Umbilical cord (tissue), 2 donors: ENCODE data around the gene OR9Q1. TPM values are rescaled to one million over a fixed set of nuclear protein-coding genes. Genes with fewer than 3 reads are reported as not detected.
"Not testable (repeated sequence)": the region's sequence is repeated elsewhere in the genome, so short reads cannot be mapped to it uniquely, and the experiment has no call there.

ENCODE experiments used
- DNase-seq: peaks from one replicate; pipeline ENCODE4 v3.0.0-alpha.2; 2015; ENCODE audit warnings: low spot score
- total RNA-seq: library from RNA; depleted of rRNA; stranded (reverse); fragments of >200 nt; gene quantifications from one replicate; pipeline ENCODE4 v1.2.3, GENCODE V29; 2014; ENCODE audit warnings: low replicate concordance; ENCODE audit not compliant: insufficient read depth

The OR9Q1 gene
- total RNA-seq: 0.24 TPM

- DNase-seq: no peak
These were observed at the start of gene OR9Q1 for GRCh38 chr11:58023435-58023931. Gene OR9Q1, plus strand, starts transcription at chr11:58023881. Its CDS starts 155,564 bp downstream, at chr11:58179445.

GRCh38 chr11:57974132-57974531, 49.5 kb upstream of the OR9Q1 start:
- no peak for DNase-seq

- DNase-seq: no peak
These were observed 48.7 kb upstream of the OR9Q1 start for GRCh38 chr11:57974848-57975601.

- DNase-seq: no peak
These were observed 46.0 kb upstream of the OR9Q1 start for GRCh38 chr11:57977709-57978108.

- DNase-seq: no peak
These were observed 44.8 kb upstream of the OR9Q1 start for GRCh38 chr11:57978686-57979531.

- no peak for DNase-seq
These were observed 44.1 kb upstream of the OR9Q1 start for GRCh38 chr11:57979532-57980079.

GRCh38 chr11:57980201-57980600, 43.5 kb upstream of the OR9Q1 start:
- DNase-seq: no peak

GRCh38 chr11:57981536-57981935, 42.1 kb upstream of the OR9Q1 start:
- no peak for DNase-seq

- no peak for DNase-seq
These were observed 40.9 kb upstream of the OR9Q1 start for GRCh38 chr11:57982776-57983175.

- DNase-seq: no peak
These were observed 40.5 kb upstream of the OR9Q1 start for GRCh38 chr11:57983191-57983590.

- not testable (repeated sequence) for DNase-seq
These were observed 24.2 kb upstream of the OR9Q1 start for GRCh38 chr11:57999523-57999922.

GRCh38 chr11:58000021-58000420, 23.7 kb upstream of the OR9Q1 start:
- not testable (repeated sequence) for DNase-seq

- no peak for DNase-seq
These were observed 23.0 kb upstream of the OR9Q1 start for GRCh38 chr11:58000699-58001098.

GRCh38 chr11:58003036-58003435, 20.6 kb upstream of the OR9Q1 start:
- DNase-seq: no peak

- no peak for DNase-seq
These were observed 20.1 kb upstream of the OR9Q1 start for GRCh38 chr11:58003591-58003990.

- peak; percentile 7 for DNase-seq
These were observed 19.0 kb upstream of the OR9Q1 start for GRCh38 chr11:58004664-58005063.

GRCh38 chr11:58006940-58007339, 16.7 kb upstream of the OR9Q1 start:
- no peak for DNase-seq

- DNase-seq: no peak
These were observed 11.9 kb upstream of the OR9Q1 start for GRCh38 chr11:58011771-58012170.

GRCh38 chr11:58024601-58025091, 965 bp downstream of the OR9Q1 start:
- peak; percentile 48 for DNase-seq

GRCh38 chr11:58027341-58027740, 3.7 kb downstream of the OR9Q1 start:
- DNase-seq: peak; percentile 23

GRCh38 chr11:58028687-58029411, 5.2 kb downstream of the OR9Q1 start:
- DNase-seq: no peak
